GM20431 (cell line): ENCODE data around the gene NSMF.

Experiments used
- in situ Hi-C: fragments of 300-500 bp; cut with MseI, MboI; formaldehyde crosslinking; loops from one replicate; pipeline ENCODE4 v1.15.0; 2020; ENCODE audit warnings: low sequenced_read_pairs; ENCODE audit not compliant: unreplicated experiment

Gene NSMF

GRCh38 chr9:137449081-137449844 is 9.9 kb downstream of the NSMF start:
- in situ Hi-C loops, result no loop called here

GRCh38 chr9:137448602-137448962 is 10.6 kb downstream of the NSMF start:
- in situ Hi-C loops, result no loop called here

- in situ Hi-C loops, result no loop called here
These were observed 11.2 kb downstream of the NSMF start for GRCh38 chr9:137447722-137448601.

GRCh38 chr9:137446851-137447471 is 12.2 kb downstream of the NSMF start:
- in situ Hi-C loops, result no loop called here

GRCh38 chr9:137445930-137446431 is 13.2 kb downstream of the NSMF start:
- in situ Hi-C loops, result no loop called here

GRCh38 chr9:137445275-137445807 is 13.8 kb downstream of the NSMF start:
- in situ Hi-C loops, result no loop called here

- in situ Hi-C loops, result no loop called here
These were observed 14.9 kb downstream of the NSMF start for GRCh38 chr9:137444106-137444790.

- in situ Hi-C loops, result no loop called here
These were observed 17.2 kb downstream of the NSMF start for GRCh38 chr9:137441935-137442321.

GRCh38 chr9:137441289-137441934 is 17.7 kb downstream of the NSMF start, which contains the start of gene ENTPD8:
ENTPD8 (minus strand) TSS chr9:137441357; CDS start chr9:137438285, 3,072 bp downstream.
- in situ Hi-C loops, result no loop called here

- in situ Hi-C loops, result loop anchor here (10.0 kb wide), 1 partner anchor 144 kb away; no protein-coding TSS in a partner anchor
These were observed 19.9 kb downstream of the NSMF start for GRCh38 chr9:137439158-137439714.

- in situ Hi-C loops, result loop anchor here (10.0 kb wide), 1 partner anchor 144 kb away; no protein-coding TSS in a partner anchor
These were observed 20.5 kb downstream of the NSMF start for GRCh38 chr9:137438591-137439157.

- in situ Hi-C loops, result loop anchor here (10.0 kb wide), 1 partner anchor 143 kb away; no protein-coding TSS in a partner anchor
These were observed 21.2 kb downstream of the NSMF start for GRCh38 chr9:137437691-137438590.

GRCh38 chr9:137436761-137437600 is 22.2 kb downstream of the NSMF start:
- in situ Hi-C loops, result loop anchor here (10.0 kb wide), 1 partner anchor 142 kb away; no protein-coding TSS in a partner anchor

- in situ Hi-C loops, result loop anchor here (10.0 kb wide), 1 partner anchor 141 kb away; no protein-coding TSS in a partner anchor
These were observed 23.0 kb downstream of the NSMF start for GRCh38 chr9:137435980-137436760.

- in situ Hi-C loops, result loop anchor here (10.0 kb wide), 1 partner anchor 141 kb away; no protein-coding TSS in a partner anchor
These were observed 23.7 kb downstream of the NSMF start for GRCh38 chr9:137435381-137435891.
